ENCODE results near the gene ZNRF1. TPM values are rescaled to one million over a fixed set of nuclear protein-coding genes. Genes with fewer than 3 reads are reported as not detected.

Gene ZNRF1
- total and polyA plus RNA-seq, 2 of the 8 experiments (the other 6 are each of a cell fraction or from before 2014, with no cell fraction given): 33.5 to 52.9 TPM

DNA sequence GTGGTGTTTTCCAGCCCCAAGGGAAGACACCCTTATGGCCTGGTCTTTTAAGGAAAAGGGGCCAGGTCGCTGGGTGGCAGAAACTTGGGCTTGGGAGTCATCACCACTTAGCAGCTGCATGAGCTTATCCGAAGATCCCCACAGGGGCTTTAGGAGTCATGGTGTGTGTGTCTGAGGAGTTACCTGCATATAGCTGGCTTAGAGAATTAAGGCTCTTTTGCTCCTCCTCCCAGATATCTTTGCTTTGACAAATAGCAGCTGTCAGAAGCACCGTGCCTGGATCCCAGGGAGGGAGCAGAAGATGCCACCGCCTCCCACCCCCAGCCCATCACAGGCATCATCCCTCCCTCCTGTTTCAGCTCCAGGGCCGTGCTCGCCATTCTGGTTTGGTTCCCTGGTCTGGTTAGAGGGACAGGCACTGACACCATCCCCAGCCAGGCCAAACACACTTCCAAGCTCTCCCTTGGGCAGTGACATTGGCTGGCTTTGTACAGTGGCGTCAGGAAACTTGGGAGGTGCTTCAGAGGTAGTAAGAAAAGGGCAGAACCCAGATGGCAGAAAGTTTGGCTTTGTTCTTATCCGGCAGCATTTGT, 100.3 kb downstream of the ZNRF1 start (continued):
- TF ChIP-seq, protein P1, sequence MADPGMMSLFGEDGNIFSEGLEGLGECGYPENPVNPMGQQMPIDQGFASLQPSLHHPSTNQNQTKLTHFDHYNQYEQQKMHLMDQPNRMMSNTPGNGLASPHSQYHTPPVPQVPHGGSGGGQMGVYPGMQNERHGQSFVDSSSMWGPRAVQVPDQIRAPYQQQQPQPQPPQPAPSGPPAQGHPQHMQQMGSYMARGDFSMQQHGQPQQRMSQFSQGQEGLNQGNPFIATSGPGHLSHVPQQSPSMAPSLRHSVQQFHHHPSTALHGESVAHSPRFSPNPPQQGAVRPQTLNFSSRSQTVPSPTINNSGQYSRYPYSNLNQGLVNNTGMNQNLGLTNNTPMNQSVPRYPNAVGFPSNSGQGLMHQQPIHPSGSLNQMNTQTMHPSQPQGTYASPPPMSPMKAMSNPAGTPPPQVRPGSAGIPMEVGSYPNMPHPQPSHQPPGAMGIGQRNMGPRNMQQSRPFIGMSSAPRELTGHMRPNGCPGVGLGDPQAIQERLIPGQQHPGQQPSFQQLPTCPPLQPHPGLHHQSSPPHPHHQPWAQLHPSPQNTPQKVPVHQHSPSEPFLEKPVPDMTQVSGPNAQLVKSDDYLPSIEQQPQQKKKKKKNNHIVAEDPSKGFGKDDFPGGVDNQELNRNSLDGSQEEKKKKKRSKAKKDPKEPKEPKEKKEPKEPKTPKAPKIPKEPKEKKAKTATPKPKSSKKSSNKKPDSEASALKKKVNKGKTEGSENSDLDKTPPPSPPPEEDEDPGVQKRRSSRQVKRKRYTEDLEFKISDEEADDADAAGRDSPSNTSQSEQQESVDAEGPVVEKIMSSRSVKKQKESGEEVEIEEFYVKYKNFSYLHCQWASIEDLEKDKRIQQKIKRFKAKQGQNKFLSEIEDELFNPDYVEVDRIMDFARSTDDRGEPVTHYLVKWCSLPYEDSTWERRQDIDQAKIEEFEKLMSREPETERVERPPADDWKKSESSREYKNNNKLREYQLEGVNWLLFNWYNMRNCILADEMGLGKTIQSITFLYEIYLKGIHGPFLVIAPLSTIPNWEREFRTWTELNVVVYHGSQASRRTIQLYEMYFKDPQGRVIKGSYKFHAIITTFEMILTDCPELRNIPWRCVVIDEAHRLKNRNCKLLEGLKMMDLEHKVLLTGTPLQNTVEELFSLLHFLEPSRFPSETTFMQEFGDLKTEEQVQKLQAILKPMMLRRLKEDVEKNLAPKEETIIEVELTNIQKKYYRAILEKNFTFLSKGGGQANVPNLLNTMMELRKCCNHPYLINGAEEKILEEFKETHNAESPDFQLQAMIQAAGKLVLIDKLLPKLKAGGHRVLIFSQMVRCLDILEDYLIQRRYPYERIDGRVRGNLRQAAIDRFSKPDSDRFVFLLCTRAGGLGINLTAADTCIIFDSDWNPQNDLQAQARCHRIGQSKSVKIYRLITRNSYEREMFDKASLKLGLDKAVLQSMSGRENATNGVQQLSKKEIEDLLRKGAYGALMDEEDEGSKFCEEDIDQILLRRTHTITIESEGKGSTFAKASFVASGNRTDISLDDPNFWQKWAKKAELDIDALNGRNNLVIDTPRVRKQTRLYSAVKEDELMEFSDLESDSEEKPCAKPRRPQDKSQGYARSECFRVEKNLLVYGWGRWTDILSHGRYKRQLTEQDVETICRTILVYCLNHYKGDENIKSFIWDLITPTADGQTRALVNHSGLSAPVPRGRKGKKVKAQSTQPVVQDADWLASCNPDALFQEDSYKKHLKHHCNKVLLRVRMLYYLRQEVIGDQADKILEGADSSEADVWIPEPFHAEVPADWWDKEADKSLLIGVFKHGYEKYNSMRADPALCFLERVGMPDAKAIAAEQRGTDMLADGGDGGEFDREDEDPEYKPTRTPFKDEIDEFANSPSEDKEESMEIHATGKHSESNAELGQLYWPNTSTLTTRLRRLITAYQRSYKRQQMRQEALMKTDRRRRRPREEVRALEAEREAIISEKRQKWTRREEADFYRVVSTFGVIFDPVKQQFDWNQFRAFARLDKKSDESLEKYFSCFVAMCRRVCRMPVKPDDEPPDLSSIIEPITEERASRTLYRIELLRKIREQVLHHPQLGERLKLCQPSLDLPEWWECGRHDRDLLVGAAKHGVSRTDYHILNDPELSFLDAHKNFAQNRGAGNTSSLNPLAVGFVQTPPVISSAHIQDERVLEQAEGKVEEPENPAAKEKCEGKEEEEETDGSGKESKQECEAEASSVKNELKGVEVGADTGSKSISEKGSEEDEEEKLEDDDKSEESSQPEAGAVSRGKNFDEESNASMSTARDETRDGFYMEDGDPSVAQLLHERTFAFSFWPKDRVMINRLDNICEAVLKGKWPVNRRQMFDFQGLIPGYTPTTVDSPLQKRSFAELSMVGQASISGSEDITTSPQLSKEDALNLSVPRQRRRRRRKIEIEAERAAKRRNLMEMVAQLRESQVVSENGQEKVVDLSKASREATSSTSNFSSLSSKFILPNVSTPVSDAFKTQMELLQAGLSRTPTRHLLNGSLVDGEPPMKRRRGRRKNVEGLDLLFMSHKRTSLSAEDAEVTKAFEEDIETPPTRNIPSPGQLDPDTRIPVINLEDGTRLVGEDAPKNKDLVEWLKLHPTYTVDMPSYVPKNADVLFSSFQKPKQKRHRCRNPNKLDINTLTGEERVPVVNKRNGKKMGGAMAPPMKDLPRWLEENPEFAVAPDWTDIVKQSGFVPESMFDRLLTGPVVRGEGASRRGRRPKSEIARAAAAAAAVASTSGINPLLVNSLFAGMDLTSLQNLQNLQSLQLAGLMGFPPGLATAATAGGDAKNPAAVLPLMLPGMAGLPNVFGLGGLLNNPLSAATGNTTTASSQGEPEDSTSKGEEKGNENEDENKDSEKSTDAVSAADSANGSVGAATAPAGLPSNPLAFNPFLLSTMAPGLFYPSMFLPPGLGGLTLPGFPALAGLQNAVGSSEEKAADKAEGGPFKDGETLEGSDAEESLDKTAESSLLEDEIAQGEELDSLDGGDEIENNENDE (IDR thresholded peaks at IDR 0.05; ENCODE audit: insufficient replicate concordance, low read length): no peak
- no peak for TF ChIP-seq CREB1 (IDR thresholded peaks at IDR 0.05)
- no peak for TF ChIP-seq SP2 (IDR thresholded peaks at IDR 0.05; ENCODE audit: low read length)
- no peak for TF ChIP-seq POLR2A (IDR thresholded peaks at IDR 0.05; ENCODE audit: control extremely low read depth in 1 of 2, low read depth in 2 of 2, low read length in 2 of 2)
- TF ChIP-seq TAF1 (IDR thresholded peaks at IDR 0.05; ENCODE audit: low read depth, low read length): no peak
- TF ChIP-seq HDAC6 (IDR thresholded peaks at IDR 0.05; ENCODE audit: low read depth, low read length): no peak
- TF ChIP-seq JUND (IDR thresholded peaks at IDR 0.05; ENCODE audit: low read length): no peak

Measured in H1 (cell line).